Skin epidermis (tissue), 12 donors: ENCODE data around the gene GEMIN7.
"Not testable (repeated sequence)": the region's sequence is repeated elsewhere in the genome, so short reads cannot be mapped to it uniquely, and the experiment has no call there.

Experiments used
- H3K27ac ChIP-seq, 21 experiments: fragments of 200-600 bp; sonication (generic) in 11 of 21; one replicate each; pipeline ENCODE4 v1.5.0; 2020; ENCODE audit warnings: mild to moderate bottlenecking in 3 of 21, inconsistent platforms in 2 of 21, moderate library complexity in 2 of 21
- H3K4me3 ChIP-seq, 7 experiments: fragments of 200-600 bp; sonication (generic) in 2 of 7; one replicate each; pipeline ENCODE4 v1.5.0; 2020; ENCODE audit warnings: inconsistent platforms in 2 of 7, mild to moderate bottlenecking in 2 of 7, moderate library complexity in 1 of 7

GEMIN7 gene

GRCh38 chr19:45099467-45100191 is 20.6 kb downstream of the GEMIN7 start:
- no peak overlapping the region for H3K4me3 ChIP-seq
- peak overlapping the region in 11 of 21 experiments; percentile 8 to 86 (median 80) for H3K27ac ChIP-seq

- peak overlapping the region in 2 of 21 experiments; percentile 58 to 86 for H3K27ac ChIP-seq
- H3K4me3 ChIP-seq: no peak overlapping the region
These were observed 21.1 kb downstream of the GEMIN7 start for GRCh38 chr19:45100201-45100600.

GRCh38 chr19:45100846-45101252 is 21.8 kb downstream of the GEMIN7 start:
- Histone ChIP-seq H3K27ac (peak overlapping the region in 4 of 21 experiments; percentile 10 to 46 (median 37)), H3K4me3 (no peak overlapping the region)

GRCh38 chr19:45101806-45102205 is 22.7 kb downstream of the GEMIN7 start:
- H3K4me3 ChIP-seq: no peak overlapping the region
- peak overlapping the region in 2 of 21 experiments; percentile 37 to 46 for H3K27ac ChIP-seq

- Histone ChIP-seq H3K27ac (peak overlapping the region in 4 of 21 experiments; percentile 6 to 66 (median 22)), H3K4me3 (no peak overlapping the region)
These were observed 23.4 kb downstream of the GEMIN7 start for GRCh38 chr19:45102481-45102880.

- H3K4me3 ChIP-seq: no peak overlapping the region
- H3K27ac ChIP-seq: peak overlapping the region in 8 of 21 experiments; percentile 0 to 68 (median 34)
These were observed 24.1 kb downstream of the GEMIN7 start for GRCh38 chr19:45103156-45103507.

GRCh38 chr19:45103508-45104319 is 24.7 kb downstream of the GEMIN7 start:
- H3K27ac ChIP-seq: peak overlapping the region in 10 of 21 experiments; percentile 0 to 68 (median 32)
- no peak overlapping the region for H3K4me3 ChIP-seq

- H3K4me3 ChIP-seq: no peak overlapping the region
- peak overlapping the region in 5 of 21 experiments; percentile 19 to 66 (median 31) for H3K27ac ChIP-seq
These were observed 25.7 kb downstream of the GEMIN7 start for GRCh38 chr19:45104658-45105349.

GRCh38 chr19:45106363-45106762 is 27.3 kb downstream of the GEMIN7 start:
- H3K4me3 ChIP-seq: not testable (repeated sequence)

GRCh38 chr19:45107621-45108150 is 28.6 kb downstream of the GEMIN7 start:
- H3K27ac ChIP-seq: no peak overlapping the region
- no peak overlapping the region for H3K4me3 ChIP-seq

More at GRCh38 chr19:45106363-45106762, 27.3 kb downstream of the GEMIN7 start:
- not testable (repeated sequence) for H3K27ac ChIP-seq

GRCh38 chr19:45110851-45111266 is 31.8 kb downstream of the GEMIN7 start:
- Histone ChIP-seq H3K27ac (no peak overlapping the region), H3K4me3 (no peak overlapping the region)

- no peak overlapping the region for H3K27ac ChIP-seq
These were observed 33.2 kb downstream of the GEMIN7 start for GRCh38 chr19:45112111-45112827.

GRCh38 chr19:45113628-45114027 is 34.6 kb downstream of the GEMIN7 start:
- H3K4me3 ChIP-seq: no peak overlapping the region
- H3K27ac ChIP-seq: no peak overlapping the region

More at GRCh38 chr19:45112111-45112827, 33.2 kb downstream of the GEMIN7 start:
- no peak overlapping the region for H3K4me3 ChIP-seq

- no peak overlapping the region for H3K27ac ChIP-seq
- no peak overlapping the region for H3K4me3 ChIP-seq
These were observed 35.1 kb downstream of the GEMIN7 start for GRCh38 chr19:45114116-45114515.

GRCh38 chr19:45115809-45116615 is 37.0 kb downstream of the GEMIN7 start:
- no peak overlapping the region for H3K4me3 ChIP-seq

GRCh38 chr19:45117167-45117594 is 38.1 kb downstream of the GEMIN7 start:
- H3K27ac ChIP-seq: peak overlapping the region in 2 of 21 experiments; percentile 1 to 61
- no peak overlapping the region for H3K4me3 ChIP-seq

More at GRCh38 chr19:45115809-45116615, 37.0 kb downstream of the GEMIN7 start:
- H3K27ac ChIP-seq: no peak overlapping the region

GRCh38 chr19:45117671-45118070 is 38.6 kb downstream of the GEMIN7 start:
- H3K27ac ChIP-seq: peak overlapping the region in 6 of 21 experiments; percentile 1 to 61 (median 23)
- H3K4me3 ChIP-seq: no peak overlapping the region

- no peak overlapping the region for H3K4me3 ChIP-seq
- H3K27ac ChIP-seq: peak overlapping the region in 6 of 21 experiments; percentile 18 to 61 (median 28)
These were observed 39.0 kb downstream of the GEMIN7 start for GRCh38 chr19:45118106-45118505.
